Lower leg skin (tissue), 4 donors: Measurements from ENCODE around the gene KCTD18. TPM values are rescaled to one million over a fixed set of nuclear protein-coding genes. Genes with fewer than 3 reads are reported as not detected.

Source experiments
- DNase-seq, 2 donors: peaks; one replicate each; pipeline ENCODE4 v3.0.0-alpha.2; 2019; ENCODE audit warnings: low spot score in 2 of 2
- H3K4me3 ChIP-seq: fragments of 200-600 bp; sonication (generic); 2 replicates; pipeline ENCODE4 v1.5.1; 2017; ENCODE audit warnings: mild to moderate bottlenecking, low read depth; ENCODE audit not compliant: poor library complexity, severe bottlenecking
- POLR2A ChIP-seq, 2 donors: fragments of 450-650 bp; IDR thresholded peaks; one replicate each; pipeline ENCODE4 v1.6.1; 2016 to 2017; ENCODE audit warnings: antibody characterized with exemption in 2 of 2, mild to moderate bottlenecking in 1 of 2, moderate library complexity in 1 of 2
- WGBS, 2 donors: methylation state at CpG; one replicate each; pipeline ENCODE4 v1.1.5; 2018; 5-methylcytosine and 5-hydroxymethylcytosine counted together
- intact Hi-C: fragments of 100-400 bp; cut with DNase I; formaldehyde crosslinking; loops from one replicate; pipeline ENCODE4 v1.15.0; 2023; ENCODE audit warnings: low total_unique reads
- total RNA-seq, 4 donors: library from RNA; depleted of rRNA; stranded (reverse); fragments of >200 nt; gene quantifications; one replicate each; pipeline ENCODE4 v1.1.0, GENCODE V29; 2016
- TF ChIP-seq, protein P1 (sequence below), 3 donors: fragments of 450-650 bp; IDR thresholded peaks; one replicate each; pipeline ENCODE4 v1.5.1; 2016; ENCODE audit warnings: antibody characterized with exemption in 3 of 3, mild to moderate bottlenecking in 3 of 3, moderate library complexity in 2 of 3

KCTD18 gene
- total RNA-seq, 4 donors from 2014 or later, result 16.9 to 26.2 (median 21.9) TPM

DNA sequence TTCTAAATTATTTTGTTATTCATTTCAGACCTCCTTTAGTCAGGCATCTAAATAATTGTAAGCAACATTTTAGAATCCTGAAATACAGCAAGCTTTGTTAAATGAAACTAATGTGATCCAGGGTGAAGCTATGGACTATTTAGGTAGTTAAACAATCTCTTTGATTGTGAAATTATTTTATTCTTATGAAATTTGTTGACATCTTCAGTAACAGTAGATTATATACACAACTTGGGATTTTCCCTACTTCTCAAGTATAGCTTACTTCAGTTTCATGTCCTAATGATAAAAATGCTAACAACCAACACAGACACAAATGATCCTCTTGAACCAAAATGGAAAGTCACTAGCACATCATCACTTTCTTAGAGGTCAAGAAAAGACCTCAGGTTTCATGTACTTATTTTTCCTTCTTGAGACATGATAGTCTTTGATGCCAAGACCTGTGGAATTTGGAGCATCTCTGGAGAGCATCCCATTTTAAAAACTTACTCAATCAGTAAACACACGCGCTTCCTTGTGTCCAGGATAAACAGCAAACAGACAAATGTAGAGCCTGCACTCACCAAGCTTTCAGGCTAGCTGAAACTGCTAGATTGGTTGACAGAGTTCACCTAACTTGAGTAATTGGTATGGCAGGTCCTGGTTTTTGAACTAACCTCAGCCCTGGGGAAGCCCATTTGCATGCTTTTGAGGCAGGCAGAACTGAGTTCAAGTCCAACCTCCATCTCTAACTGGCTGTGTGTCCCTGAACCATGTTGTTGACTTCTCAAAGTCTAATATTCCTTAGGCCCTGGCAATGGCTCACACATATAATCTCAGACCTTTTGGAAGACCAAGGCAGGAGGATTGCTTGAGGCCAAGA lies 47.8 kb downstream of the KCTD18 start:
- intact Hi-C loops, result no loop called here
- WGBS, 2 donors, result 92% methylated on average over 2 of the region's 2 CpGs
- DNase-seq, result no peak
- no peak overlapping the region for H3K4me3 ChIP-seq
- no peak for TF ChIP-seq POLR2A (IDR thresholded peaks at IDR 0.05)
- TF ChIP-seq, protein P1, sequence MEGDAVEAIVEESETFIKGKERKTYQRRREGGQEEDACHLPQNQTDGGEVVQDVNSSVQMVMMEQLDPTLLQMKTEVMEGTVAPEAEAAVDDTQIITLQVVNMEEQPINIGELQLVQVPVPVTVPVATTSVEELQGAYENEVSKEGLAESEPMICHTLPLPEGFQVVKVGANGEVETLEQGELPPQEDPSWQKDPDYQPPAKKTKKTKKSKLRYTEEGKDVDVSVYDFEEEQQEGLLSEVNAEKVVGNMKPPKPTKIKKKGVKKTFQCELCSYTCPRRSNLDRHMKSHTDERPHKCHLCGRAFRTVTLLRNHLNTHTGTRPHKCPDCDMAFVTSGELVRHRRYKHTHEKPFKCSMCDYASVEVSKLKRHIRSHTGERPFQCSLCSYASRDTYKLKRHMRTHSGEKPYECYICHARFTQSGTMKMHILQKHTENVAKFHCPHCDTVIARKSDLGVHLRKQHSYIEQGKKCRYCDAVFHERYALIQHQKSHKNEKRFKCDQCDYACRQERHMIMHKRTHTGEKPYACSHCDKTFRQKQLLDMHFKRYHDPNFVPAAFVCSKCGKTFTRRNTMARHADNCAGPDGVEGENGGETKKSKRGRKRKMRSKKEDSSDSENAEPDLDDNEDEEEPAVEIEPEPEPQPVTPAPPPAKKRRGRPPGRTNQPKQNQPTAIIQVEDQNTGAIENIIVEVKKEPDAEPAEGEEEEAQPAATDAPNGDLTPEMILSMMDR (IDR thresholded peaks at IDR 0.05), result no peak

DNA sequence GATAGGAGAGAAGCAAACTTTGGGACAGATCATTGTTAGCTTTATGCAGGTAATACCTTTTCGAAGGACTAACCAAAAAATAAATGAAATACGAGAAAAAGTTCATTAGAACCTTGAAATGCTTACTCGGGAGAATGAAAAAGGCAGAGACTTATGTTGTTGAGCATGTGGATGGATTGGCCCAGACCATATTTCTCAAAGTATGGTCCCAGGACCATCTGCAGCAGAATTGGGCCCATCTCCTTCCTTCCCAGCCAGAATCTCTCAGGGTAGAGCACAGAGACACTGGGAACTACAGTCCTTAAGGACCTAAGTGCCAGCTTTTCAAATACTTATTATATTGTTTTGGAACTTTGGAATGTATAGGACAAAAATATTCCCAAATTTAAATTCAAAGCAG lies 50.8 kb downstream of the KCTD18 start:
- no peak overlapping the region for H3K4me3 ChIP-seq
- TF ChIP-seq, protein P1 (IDR thresholded peaks at IDR 0.05), result no peak
- TF ChIP-seq POLR2A (IDR thresholded peaks at IDR 0.05), result no peak
- DNase-seq, result no peak
- 76 to 81% methylated on average over 3 of the region's 3 CpGs for WGBS, 2 donors
- intact Hi-C loops, result no loop called here

DNA sequence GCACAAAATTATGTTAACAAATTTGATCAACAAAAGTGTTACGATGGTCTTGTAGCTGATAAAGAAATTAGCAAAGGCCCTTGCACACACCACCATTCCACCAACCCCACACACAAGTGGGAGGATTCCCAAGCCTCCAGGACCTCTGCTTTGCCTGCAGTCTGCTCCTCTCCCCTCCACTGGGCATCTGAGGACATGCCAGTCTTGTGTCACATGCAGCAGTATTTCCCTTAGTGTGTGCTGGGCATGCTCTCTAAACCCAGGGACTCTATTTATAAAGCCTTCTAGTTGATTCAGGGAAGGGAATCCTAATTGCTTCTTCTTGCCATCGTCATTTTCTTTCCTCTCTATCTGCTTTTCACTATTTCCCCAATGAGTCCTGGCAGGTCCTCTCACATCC lies 53.3 kb downstream of the KCTD18 start:
- intact Hi-C loops, result no loop called here
- 84 to 88% methylated on average over 2 of the region's 2 CpGs for WGBS, 2 donors
- TF ChIP-seq, protein P1 (IDR thresholded peaks at IDR 0.05), result no peak

DNA sequence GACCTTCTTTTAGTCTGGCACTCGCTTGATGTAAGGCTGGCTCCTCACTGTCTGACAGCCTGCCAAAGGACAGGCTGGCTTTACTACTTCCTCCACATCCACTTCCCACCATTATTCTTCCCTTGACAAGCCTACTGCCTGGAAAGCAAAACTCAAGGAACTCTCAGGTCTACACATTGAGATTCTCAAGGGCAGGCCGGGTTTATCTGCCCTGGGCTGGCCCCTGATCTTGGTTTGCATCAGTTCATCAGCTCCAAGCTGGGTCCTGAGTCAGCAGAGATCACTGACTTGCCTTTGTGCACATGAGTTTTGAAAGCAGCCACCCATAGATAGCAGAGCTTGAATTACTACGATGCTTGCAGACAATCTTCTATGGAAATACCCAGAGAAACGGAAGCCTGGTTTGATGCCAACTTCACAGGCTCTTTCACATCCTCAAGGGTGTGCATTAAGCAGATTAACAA lies 53.9 kb downstream of the KCTD18 start:
- no peak overlapping the region for H3K4me3 ChIP-seq
- WGBS, 2 donors, result 59 to 61% methylated on average over 4 of the region's 4 CpGs
- DNase-seq, result no peak
- intact Hi-C loops, result no loop called here
- TF ChIP-seq POLR2A (IDR thresholded peaks at IDR 0.05), result no peak

More for the DNA sequence above, 53.3 kb downstream of the KCTD18 start:
- H3K4me3 ChIP-seq, result no peak overlapping the region
- DNase-seq, result no peak

DNA sequence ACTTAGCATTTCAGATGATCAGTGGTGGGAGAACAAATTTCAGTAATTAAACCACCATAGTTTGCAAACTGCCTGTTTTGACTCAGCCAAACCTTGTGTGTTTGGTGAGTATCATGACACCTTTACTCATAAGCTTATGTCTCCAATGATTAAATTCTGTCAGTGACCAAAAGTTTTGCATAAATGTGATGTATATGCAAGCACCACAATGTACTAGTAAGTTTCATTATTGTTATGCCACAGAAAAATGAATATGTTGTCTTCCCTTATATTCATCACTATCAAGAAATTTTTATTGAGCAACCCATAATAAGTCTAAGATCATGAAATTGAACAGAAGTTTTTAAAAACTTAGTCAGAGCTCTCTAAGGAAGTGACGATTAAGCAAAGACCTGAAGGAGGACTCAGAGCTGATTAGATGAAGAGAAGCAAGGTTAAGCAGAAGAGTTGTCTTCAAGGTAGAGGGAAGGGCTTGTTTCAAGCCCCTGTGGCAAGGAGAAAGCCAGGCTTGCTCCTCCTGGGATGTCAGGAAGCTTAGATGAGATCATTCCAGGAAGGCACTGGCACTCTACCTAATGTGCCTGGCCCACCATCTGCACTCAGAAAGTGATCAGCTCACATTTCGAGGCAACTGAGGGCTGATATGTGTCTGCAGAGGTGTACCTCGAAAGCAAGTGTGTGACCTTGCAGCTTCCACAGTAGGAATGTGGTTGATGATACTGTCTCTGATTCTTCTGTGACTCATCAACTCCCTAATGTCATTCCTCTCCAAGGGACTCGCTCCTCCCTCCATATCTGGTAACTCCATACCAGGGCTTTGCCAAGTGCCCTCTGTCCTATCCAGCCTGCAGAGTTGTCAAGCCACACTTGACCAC lies 54.7 kb downstream of the KCTD18 start:
- DNase-seq, result no peak
- TF ChIP-seq, protein P1 (IDR thresholded peaks at IDR 0.05), result no peak
- no peak for TF ChIP-seq POLR2A (IDR thresholded peaks at IDR 0.05)
- intact Hi-C loops, result no loop called here
- H3K4me3 ChIP-seq, result no peak overlapping the region
- 83 to 89% methylated on average over 4 of the region's 4 CpGs for WGBS, 2 donors
